Skeletal muscle tissue (tissue), 4 donors: ENCODE measurements around the gene SLC22A23. TPM values are rescaled to one million over a fixed set of nuclear protein-coding genes. Genes with fewer than 3 reads are reported as not detected.

Source experiments
- H3K27ac ChIP-seq: one replicate; pipeline ENCODE4 v1.7.0; 2013; ENCODE audit warnings: mild to moderate bottlenecking, low read depth, low read length, inconsistent platforms
- H3K27me3 ChIP-seq, 3 donors: one replicate each; pipeline ENCODE4 v1.7.0; 2013; ENCODE audit warnings: low read length in 3 of 3; ENCODE audit not compliant: control insufficient read depth in 3 of 3, insufficient read depth in 3 of 3
- H3K36me3 ChIP-seq, 3 donors: one replicate each; pipeline ENCODE4 v1.7.0; 2013; ENCODE audit warnings: low read length in 3 of 3; ENCODE audit not compliant: control insufficient read depth in 3 of 3, insufficient read depth in 3 of 3
- H3K4me1 ChIP-seq, 3 donors: one replicate each; pipeline ENCODE4 v1.7.0; 2013; ENCODE audit warnings: low read length in 3 of 3, mild to moderate bottlenecking in 3 of 3; ENCODE audit not compliant: control insufficient read depth in 3 of 3, insufficient read depth in 3 of 3
- H3K4me3 ChIP-seq, 3 donors: one replicate each; pipeline ENCODE4 v1.7.0; 2013; ENCODE audit warnings: low read length in 3 of 3
- H3K9ac ChIP-seq, 3 donors: one replicate each; pipeline ENCODE4 v1.7.0; 2013; ENCODE audit warnings: low read length in 3 of 3, mild to moderate bottlenecking in 3 of 3, moderate library complexity in 2 of 3, low read depth in 1 of 3
- H3K9me3 ChIP-seq, 3 donors: one replicate each; pipeline ENCODE4 v1.7.0; 2013; ENCODE audit warnings: low read length in 3 of 3; ENCODE audit not compliant: control insufficient read depth in 3 of 3
- total RNA-seq: library from RNA; depleted of rRNA; stranded (reverse); fragments of >200 nt; gene quantifications from one replicate; pipeline ENCODE4 v1.2.3, GENCODE V29; 2014
- donor health status: Osteomylitis.

Gene SLC22A23
- total RNA-seq, 1 donor from 2014 or later, result 2.6 TPM

GRCh38 chr6:3471711-3472110, 14.9 kb upstream of the SLC22A23 start:
- Histone ChIP-seq H3K9me3 (no peaks in the 10 kb centered on the region), H3K4me1 (peaks cover 0 to 3% (median 2%) of the 10 kb centered on the region in 3 donors), H3K27ac (no peak overlapping the region), H3K4me3 (no peak overlapping the region), H3K36me3 (no peaks in the 10 kb centered on the region), H3K27me3 (no peaks in the 10 kb centered on the region), H3K9ac (no peak overlapping the region)

- H3K36me3 ChIP-seq, result no peaks in the 10 kb centered on the region
- no peak overlapping the region for H3K9ac ChIP-seq
- H3K9me3 ChIP-seq, result no peaks in the 10 kb centered on the region
- peaks cover 0 to 3% (median 2%) of the 10 kb centered on the region in 3 donors for H3K4me1 ChIP-seq
- H3K27me3 ChIP-seq, result no peaks in the 10 kb centered on the region
- H3K27ac ChIP-seq, result no peak overlapping the region
- no peak overlapping the region for H3K4me3 ChIP-seq
These were observed 14.4 kb upstream of the SLC22A23 start for GRCh38 chr6:3471286-3471685.

DNA sequence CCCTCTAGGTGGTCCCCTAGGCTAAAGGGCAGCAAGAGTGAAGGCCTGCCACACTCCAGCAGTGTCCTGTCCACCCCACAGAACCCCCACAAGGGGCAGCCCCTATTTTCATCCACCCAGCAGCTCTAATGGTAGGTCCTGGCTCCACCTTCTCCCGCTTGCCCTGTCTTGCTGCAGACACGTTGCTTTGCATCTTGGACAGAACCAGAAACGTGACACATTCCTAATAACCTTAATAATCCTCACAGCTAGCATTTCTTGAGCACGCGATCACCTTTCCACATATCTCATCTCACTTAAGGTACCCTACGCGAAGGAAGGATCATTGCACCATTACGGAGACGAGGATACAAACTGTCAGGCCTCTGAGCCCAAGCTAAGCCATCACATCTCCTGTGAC, 11.7 kb upstream of the SLC22A23 start:
- Histone ChIP-seq H3K36me3 (no peaks in the 10 kb centered on the region), H3K27me3 (no peaks in the 10 kb centered on the region), H3K4me1 (peaks cover 0 to 3% (median 2%) of the 10 kb centered on the region in 3 donors), H3K4me3 (no peak overlapping the region), H3K9me3 (no peaks in the 10 kb centered on the region), H3K27ac (no peak overlapping the region), H3K9ac (no peak overlapping the region)

- Histone ChIP-seq H3K36me3 (no peaks in the 10 kb centered on the region), H3K4me1 (peaks cover 0 to 3% (median 2%) of the 10 kb centered on the region in 3 donors), H3K9me3 (no peaks in the 10 kb centered on the region), H3K27ac (no peak overlapping the region), H3K9ac (no peak overlapping the region), H3K27me3 (no peaks in the 10 kb centered on the region), H3K4me3 (no peak overlapping the region)
These were observed 11.1 kb upstream of the SLC22A23 start for GRCh38 chr6:3467996-3468395.

DNA sequence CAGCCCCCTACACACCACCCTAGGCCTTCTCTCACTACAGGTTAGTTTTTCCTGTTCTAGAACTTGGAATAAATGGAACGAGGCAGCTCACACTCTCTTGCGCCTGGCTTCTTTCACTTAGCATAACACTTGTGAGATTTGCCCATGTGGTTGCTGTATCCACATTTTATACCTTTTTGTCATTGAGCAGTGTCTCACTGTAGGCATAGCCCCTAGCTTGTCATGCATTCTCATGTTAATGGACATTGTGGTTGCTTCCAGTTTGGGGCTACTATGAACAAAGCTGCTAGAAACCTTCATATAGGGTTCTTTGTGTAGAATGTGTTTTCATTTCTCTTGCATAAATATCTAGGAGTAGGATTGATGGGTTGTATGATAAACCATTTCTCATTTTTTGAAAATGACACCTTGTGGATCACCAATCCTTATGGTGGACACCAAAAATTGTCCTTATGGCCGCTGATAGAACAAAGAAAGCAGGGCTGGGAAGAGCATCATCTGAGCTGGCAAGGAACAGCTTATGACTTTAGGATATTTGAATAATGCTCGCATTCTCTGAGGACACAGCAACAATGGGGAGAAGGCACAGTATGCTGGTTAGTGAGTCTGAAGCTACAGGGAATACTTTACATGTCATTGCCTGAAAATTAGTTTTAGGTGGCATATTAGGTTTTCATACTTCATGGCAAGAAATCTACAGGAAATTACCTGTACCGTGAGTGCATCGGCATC, 9.8 kb upstream of the SLC22A23 start:
- Histone ChIP-seq H3K36me3 (no peaks in the 10 kb centered on the region), H3K27ac (no peak overlapping the region), H3K4me3 (no peak overlapping the region), H3K4me1 (no peaks in the 10 kb centered on the region), H3K27me3 (no peaks in the 10 kb centered on the region), H3K9ac (no peak overlapping the region), H3K9me3 (no peaks in the 10 kb centered on the region)

DNA sequence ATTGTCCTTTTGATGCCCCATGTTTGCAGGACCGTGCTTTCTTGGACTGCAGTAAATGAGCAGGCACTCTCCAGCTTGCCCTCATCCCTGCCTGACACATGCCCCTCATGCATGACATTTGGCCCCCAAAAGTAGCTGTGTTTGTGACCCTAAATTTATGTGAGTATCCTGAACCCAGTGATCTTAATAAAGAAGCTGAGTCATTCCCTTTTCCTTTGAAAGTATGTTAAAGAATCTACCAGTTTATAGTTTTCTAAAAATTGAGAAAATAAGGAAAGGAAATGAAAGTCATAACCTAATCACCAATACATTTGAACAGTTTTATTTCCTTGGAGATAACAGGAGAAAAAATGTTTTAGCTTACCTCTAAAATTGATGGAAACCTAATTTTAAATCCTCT, 3.4 kb upstream of the SLC22A23 start:
- Histone ChIP-seq H3K27me3 (peaks cover 0 to 6% (median 4%) of the 10 kb centered on the region in 3 donors), H3K9ac (no peak overlapping the region), H3K9me3 (no peaks in the 10 kb centered on the region), H3K4me3 (no peak overlapping the region), H3K36me3 (no peaks in the 10 kb centered on the region), H3K27ac (no peak overlapping the region), H3K4me1 (peaks cover 8 to 14% (median 12%) of the 10 kb centered on the region in 3 donors)

GRCh38 chr6:3458706-3459421, 2.0 kb upstream of the SLC22A23 start:
- H3K4me1 ChIP-seq, result peaks cover 20 to 26% (median 25%) of the 10 kb centered on the region in 3 donors
- no peak overlapping the region for H3K27ac ChIP-seq
- no peak overlapping the region for H3K4me3 ChIP-seq
- no peaks in the 10 kb centered on the region for H3K36me3 ChIP-seq
- H3K9ac ChIP-seq, result no peak overlapping the region
- peaks cover 0 to 6% (median 4%) of the 10 kb centered on the region in 3 donors for H3K27me3 ChIP-seq
- no peaks in the 10 kb centered on the region for H3K9me3 ChIP-seq

DNA sequence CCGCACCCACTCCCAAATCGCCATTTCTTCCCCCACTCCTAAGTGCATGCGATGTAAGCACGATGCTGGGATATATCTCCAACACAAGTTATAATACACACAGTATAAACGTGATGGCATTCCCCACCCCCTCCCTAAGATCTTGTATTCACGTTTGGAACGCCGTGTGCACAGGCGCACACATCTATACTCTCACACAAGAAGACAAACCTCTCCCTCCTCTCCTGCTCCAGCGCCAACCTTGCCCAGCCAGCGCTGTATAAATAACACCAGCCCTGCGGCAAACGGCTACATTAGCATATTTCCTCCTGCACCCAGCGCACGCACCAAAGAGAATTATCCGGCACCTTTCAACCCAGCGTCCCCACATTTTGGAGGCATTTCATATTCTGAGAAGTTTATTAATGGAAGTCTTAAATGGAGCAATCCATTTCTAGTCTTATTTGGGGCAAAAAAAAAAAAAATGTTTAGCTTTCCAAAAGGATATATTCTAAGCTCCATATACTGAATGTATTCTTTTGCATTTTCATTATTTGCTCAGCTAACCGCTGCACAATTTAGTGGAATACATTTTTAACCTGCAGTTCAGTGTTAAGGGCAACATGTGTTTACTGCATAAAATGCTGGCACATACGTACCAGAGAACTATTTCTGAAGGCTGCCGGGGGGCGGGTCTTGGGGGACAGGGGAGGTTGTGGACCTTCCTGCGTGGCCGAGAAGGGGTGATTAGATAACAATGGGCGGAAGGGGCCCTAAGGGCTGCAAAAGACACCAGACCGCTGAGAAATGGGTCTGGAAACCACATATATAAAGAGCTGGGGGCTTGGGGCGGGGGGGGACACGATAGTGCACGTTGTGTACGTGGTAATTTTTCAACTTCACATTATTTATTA, 1.1 kb upstream of the SLC22A23 start:
- peaks cover 22 to 33% (median 25%) of the 10 kb centered on the region in 3 donors for H3K4me1 ChIP-seq
- H3K36me3 ChIP-seq, result no peaks in the 10 kb centered on the region
- peak overlapping the region; percentile 65 to 74 (median 74) for H3K4me3 ChIP-seq
- H3K27ac ChIP-seq, result peak overlapping the region; percentile 29
- no peaks in the 10 kb centered on the region for H3K9me3 ChIP-seq
- H3K9ac ChIP-seq, result peak overlapping the region; percentile 25 to 85 (median 71)
- peaks cover 0 to 6% (median 4%) of the 10 kb centered on the region in 3 donors for H3K27me3 ChIP-seq

DNA sequence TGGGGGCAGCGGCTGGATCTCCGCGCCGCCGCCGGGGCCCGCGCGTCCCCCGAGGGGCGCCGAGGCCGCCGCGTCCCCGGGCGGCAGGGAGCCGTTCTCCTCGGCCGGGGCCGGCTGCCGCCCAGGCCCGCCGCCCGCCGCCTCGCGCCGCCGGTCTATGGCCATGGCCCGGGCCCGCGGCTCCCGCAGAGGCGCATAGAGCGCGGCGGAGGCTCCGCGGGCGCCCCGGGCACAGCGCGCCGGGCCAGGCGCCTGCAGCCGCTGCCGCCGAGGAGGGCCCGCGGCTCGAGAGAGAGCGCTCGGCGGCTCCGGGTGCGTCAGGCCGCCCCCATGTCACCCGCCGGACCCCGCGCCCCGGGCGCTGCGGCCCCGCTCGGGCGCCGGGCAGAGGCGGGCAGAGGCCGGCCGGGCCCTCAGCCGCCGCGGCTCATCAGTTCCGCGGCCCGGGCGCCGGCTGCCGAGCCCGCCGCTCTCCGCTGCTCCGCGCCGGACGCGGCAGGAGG, 404 bp downstream of the SLC22A23 start:
- Histone ChIP-seq H3K9ac (peak overlapping the region in 2 of 3 donors; percentile 64 to 83), H3K27ac (no peak overlapping the region), H3K27me3 (peaks cover 0 to 6% (median 4%) of the 10 kb centered on the region in 3 donors), H3K9me3 (no peaks in the 10 kb centered on the region), H3K36me3 (no peaks in the 10 kb centered on the region), H3K4me1 (peaks cover 22 to 39% (median 25%) of the 10 kb centered on the region in 3 donors), H3K4me3 (peak overlapping the region in 2 of 3 donors; percentile 84 to 89)
